ENCODE data around the gene SGPP1.
"Not testable (repeated sequence)": the region's sequence is repeated elsewhere in the genome, so short reads cannot be mapped to it uniquely, and the experiment has no call there.

The SGPP1 gene

GRCh38 chr14:63652406-63652805 is 75.5 kb downstream of the SGPP1 start:
- no peak overlapping the region for H3K27ac ChIP-seq (ENCODE audit: low read length)
- H3K4me1 ChIP-seq (ENCODE audit: control insufficient read depth in 1 of 2, insufficient read depth in 2 of 2, low read length in 2 of 2): no peaks in the 10 kb centered on the region
- no peaks in the 10 kb centered on the region for H3K27me3 ChIP-seq (ENCODE audit: low read depth, low read length)
- H3K4me3 ChIP-seq (ENCODE audit: low read depth in 1 of 2, low read length in 2 of 2): no peak overlapping the region
- no peaks in the 10 kb centered on the region for H3K36me3 ChIP-seq (ENCODE audit: control insufficient read depth in 1 of 2, insufficient read depth in 2 of 2, low read length in 2 of 2)
- H3K9me3 ChIP-seq (ENCODE audit: control insufficient read depth in 1 of 2, low read length in 2 of 2): no peaks in the 10 kb centered on the region

- Histone ChIP-seq H3K4me1 (ENCODE audit: control insufficient read depth in 1 of 2, insufficient read depth in 2 of 2, low read length in 2 of 2) (no peaks in the 10 kb centered on the region), H3K4me3 (ENCODE audit: low read depth in 1 of 2, low read length in 2 of 2) (no peak overlapping the region), H3K36me3 (ENCODE audit: control insufficient read depth in 1 of 2, insufficient read depth in 2 of 2, low read length in 2 of 2) (no peaks in the 10 kb centered on the region), H3K9me3 (ENCODE audit: control insufficient read depth in 1 of 2, low read length in 2 of 2) (no peaks in the 10 kb centered on the region), H3K27ac (ENCODE audit: low read length) (no peak overlapping the region), H3K27me3 (ENCODE audit: low read depth, low read length) (no peaks in the 10 kb centered on the region)
Observed at GRCh38 chr14:63650256-63650952, 77.5 kb downstream of the SGPP1 start.

- H3K36me3 ChIP-seq (ENCODE audit: control insufficient read depth in 1 of 2, insufficient read depth in 2 of 2, low read length in 2 of 2): no peaks in the 10 kb centered on the region
- no peaks in the 10 kb centered on the region for H3K9me3 ChIP-seq (ENCODE audit: control insufficient read depth in 1 of 2, low read length in 2 of 2)
- no peak overlapping the region for H3K27ac ChIP-seq (ENCODE audit: low read length)
- H3K27me3 ChIP-seq (ENCODE audit: low read depth, low read length): no peaks in the 10 kb centered on the region
- peaks cover 0 to 2% of the 10 kb centered on the region in 2 donors for H3K4me1 ChIP-seq (ENCODE audit: control insufficient read depth in 1 of 2, insufficient read depth in 2 of 2, low read length in 2 of 2)
- H3K4me3 ChIP-seq (ENCODE audit: low read depth in 1 of 2, low read length in 2 of 2): no peak overlapping the region
Observed at GRCh38 chr14:63647696-63648410, 80.0 kb downstream of the SGPP1 start.

GRCh38 chr14:63644741-63645140 is 83.1 kb downstream of the SGPP1 start:
- Histone ChIP-seq H3K4me3 (ENCODE audit: low read depth in 1 of 2, low read length in 2 of 2) (no peak overlapping the region), H3K36me3 (ENCODE audit: control insufficient read depth in 1 of 2, insufficient read depth in 2 of 2, low read length in 2 of 2) (no peaks in the 10 kb centered on the region), H3K27me3 (ENCODE audit: low read depth, low read length) (no peaks in the 10 kb centered on the region), H3K27ac (ENCODE audit: low read length) (no peak overlapping the region), H3K9me3 (ENCODE audit: control insufficient read depth in 1 of 2, low read length in 2 of 2) (no peaks in the 10 kb centered on the region), H3K4me1 (ENCODE audit: control insufficient read depth in 1 of 2, insufficient read depth in 2 of 2, low read length in 2 of 2) (peaks cover 0 to 13% of the 10 kb centered on the region in 2 donors)

GRCh38 chr14:63642656-63643382 is 85.0 kb downstream of the SGPP1 start:
- H3K4me1 ChIP-seq (ENCODE audit: control insufficient read depth in 1 of 2, insufficient read depth in 2 of 2, low read length in 2 of 2): peaks cover 0 to 13% of the 10 kb centered on the region in 2 donors
- H3K27ac ChIP-seq (ENCODE audit: low read length): peak overlapping the region; percentile 94
- peak overlapping the region; percentile 71 to 76 for H3K4me3 ChIP-seq (ENCODE audit: low read depth in 1 of 2, low read length in 2 of 2)
- no peaks in the 10 kb centered on the region for H3K27me3 ChIP-seq (ENCODE audit: low read depth, low read length)
- no peaks in the 10 kb centered on the region for H3K36me3 ChIP-seq (ENCODE audit: control insufficient read depth in 1 of 2, insufficient read depth in 2 of 2, low read length in 2 of 2)
- no peaks in the 10 kb centered on the region for H3K9me3 ChIP-seq (ENCODE audit: control insufficient read depth in 1 of 2, low read length in 2 of 2)

GRCh38 chr14:63642229-63642611 is 85.6 kb downstream of the SGPP1 start:
- H3K4me3 ChIP-seq (ENCODE audit: low read depth in 1 of 2, low read length in 2 of 2): peak overlapping the region; percentile 71 to 76
- no peaks in the 10 kb centered on the region for H3K9me3 ChIP-seq (ENCODE audit: control insufficient read depth in 1 of 2, low read length in 2 of 2)
- no peaks in the 10 kb centered on the region for H3K36me3 ChIP-seq (ENCODE audit: control insufficient read depth in 1 of 2, insufficient read depth in 2 of 2, low read length in 2 of 2)
- H3K4me1 ChIP-seq (ENCODE audit: control insufficient read depth in 1 of 2, insufficient read depth in 2 of 2, low read length in 2 of 2): peaks cover 0 to 13% of the 10 kb centered on the region in 2 donors
- peak overlapping the region; percentile 94 for H3K27ac ChIP-seq (ENCODE audit: low read length)
- H3K27me3 ChIP-seq (ENCODE audit: low read depth, low read length): no peaks in the 10 kb centered on the region

- peaks cover 0 to 13% of the 10 kb centered on the region in 2 donors for H3K4me1 ChIP-seq (ENCODE audit: control insufficient read depth in 1 of 2, insufficient read depth in 2 of 2, low read length in 2 of 2)
- peak within 1 kb of the TSS; percentile 99 for H3K27ac ChIP-seq (ENCODE audit: low read length)
- H3K27me3 ChIP-seq (ENCODE audit: low read depth, low read length): no peaks in the 10 kb centered on the region
- H3K36me3 ChIP-seq (ENCODE audit: control insufficient read depth in 1 of 2, insufficient read depth in 2 of 2, low read length in 2 of 2): no peaks in the 10 kb centered on the region
- H3K4me3 ChIP-seq (ENCODE audit: low read depth in 1 of 2, low read length in 2 of 2): peak within 1 kb of the TSS; percentile 71 to 76
- no peaks in the 10 kb centered on the region for H3K9me3 ChIP-seq (ENCODE audit: control insufficient read depth in 1 of 2, low read length in 2 of 2)
Observed at GRCh38 chr14:63641473-63642228, 86.2 kb downstream of the SGPP1 start, which contains the start of gene WDR89. Gene WDR89 (minus strand): TSS chr14:63641871. CDS start chr14:63599942, 41,929 bp downstream.

GRCh38 chr14:63638493-63638892 is 89.4 kb downstream of the SGPP1 start:
- Histone ChIP-seq H3K27ac (ENCODE audit: low read length) (no peak overlapping the region), H3K9me3 (ENCODE audit: control insufficient read depth in 1 of 2, low read length in 2 of 2) (no peaks in the 10 kb centered on the region), H3K36me3 (ENCODE audit: control insufficient read depth in 1 of 2, insufficient read depth in 2 of 2, low read length in 2 of 2) (no peaks in the 10 kb centered on the region), H3K27me3 (ENCODE audit: low read depth, low read length) (no peaks in the 10 kb centered on the region), H3K4me1 (ENCODE audit: control insufficient read depth in 1 of 2, insufficient read depth in 2 of 2, low read length in 2 of 2) (peaks cover 0 to 13% of the 10 kb centered on the region in 2 donors), H3K4me3 (ENCODE audit: low read depth in 1 of 2, low read length in 2 of 2) (no peak overlapping the region)

- not testable (repeated sequence) for H3K27ac ChIP-seq (ENCODE audit: low read length); H3K4me1 ChIP-seq (ENCODE audit: control insufficient read depth in 1 of 2, insufficient read depth in 2 of 2, low read length in 2 of 2); H3K4me3 ChIP-seq (ENCODE audit: low read depth in 1 of 2, low read length in 2 of 2); H3K27me3 ChIP-seq (ENCODE audit: low read depth, low read length); H3K36me3 ChIP-seq (ENCODE audit: control insufficient read depth in 1 of 2, insufficient read depth in 2 of 2, low read length in 2 of 2); H3K9me3 ChIP-seq (ENCODE audit: control insufficient read depth in 1 of 2, low read length in 2 of 2)
Observed at GRCh38 chr14:63636094-63636635, 91.7 kb downstream of the SGPP1 start.

Measured in muscle layer of duodenum (tissue), 2 donors.